Karpas-422 (cell line): ENCODE data around the gene SLC27A1. TPM values are rescaled to one million over a fixed set of nuclear protein-coding genes. Genes with fewer than 3 reads are reported as not detected.

Experiments used
- DNase-seq: peaks from one replicate; pipeline ENCODE4 v3.0.0-alpha.2; 2015
- H2AFZ ChIP-seq: fragments of 200-600 bp; sonication (generic); 2 replicates; pipeline ENCODE4 v1.6.1; 2014; ENCODE audit warnings: antibody characterized with exemption, low read length, mixed read lengths
- H3K27ac ChIP-seq: fragments of 200-600 bp; sonication (generic); 2 replicates; pipeline ENCODE4 v1.5.1; 2014; ENCODE audit warnings: mild to moderate bottlenecking, low read length, moderate library complexity
- H3K27me3 ChIP-seq: fragments of 200-600 bp; sonication (generic); 2 replicates; pipeline ENCODE4 v1.6.1; 2014; ENCODE audit warnings: low read length, mixed read lengths
- H3K36me3 ChIP-seq: fragments of 200-600 bp; sonication (generic); 2 replicates; pipeline ENCODE4 v1.6.1; 2014; ENCODE audit warnings: low read length, mixed read lengths; ENCODE audit not compliant: insufficient read depth
- H3K4me1 ChIP-seq: fragments of 200-600 bp; sonication (generic); 2 replicates; pipeline ENCODE4 v1.6.1; 2014; ENCODE audit warnings: mild to moderate bottlenecking, low read length, mixed read lengths
- H3K4me2 ChIP-seq: fragments of 200-600 bp; sonication (generic); 2 replicates; pipeline ENCODE4 v1.6.1; 2014; ENCODE audit warnings: low read length, low read depth, mild to moderate bottlenecking; ENCODE audit not compliant: poor library complexity, severe bottlenecking
- H3K4me3 ChIP-seq: fragments of 200-600 bp; sonication (generic); 2 replicates; pipeline ENCODE4 v1.5.1; 2014; ENCODE audit warnings: mild to moderate bottlenecking, antibody characterized with exemption, low read length, mixed read lengths
- H3K79me2 ChIP-seq: fragments of 200-600 bp; sonication (generic); 2 replicates; pipeline ENCODE4 v1.6.1; 2014; ENCODE audit warnings: mild to moderate bottlenecking, low read length, mixed read lengths
- H3K9ac ChIP-seq: fragments of 200-600 bp; sonication (generic); 2 replicates; pipeline ENCODE4 v1.6.0; 2014; ENCODE audit warnings: low read length
- H3K9me2 ChIP-seq: fragments of 200-600 bp; sonication (generic), shearing (Covaris generic); replicated peaks from 2 replicates; pipeline ENCODE4 v1.6.0; 2014; ENCODE audit warnings: mild to moderate bottlenecking, low read length, moderate library complexity; ENCODE audit not compliant: insufficient read depth
- H3K9me3 ChIP-seq: fragments of 300-700, 200-600 bp; sonication (generic); 2 replicates; pipeline ENCODE4 v1.6.1; 2014; ENCODE audit warnings: low read length, mixed read lengths
- H4K20me1 ChIP-seq: fragments of 200-600 bp; sonication (generic); 2 replicates; pipeline ENCODE4 v1.6.1; 2014; ENCODE audit warnings: mild to moderate bottlenecking, antibody characterized with exemption, low read length, low read depth; ENCODE audit not compliant: insufficient read depth
- total RNA-seq: library from RNA; depleted of rRNA; stranded (reverse); fragments of >200 nt; shearing (Covaris generic); gene quantifications from 2 replicates; pipeline ENCODE4 v1.2.3, GENCODE V29; 2014; ENCODE audit warnings: low replicate concordance

The SLC27A1 gene
- total RNA-seq, 1 experiment from 2014 or later = 4.0 TPM

DNA sequence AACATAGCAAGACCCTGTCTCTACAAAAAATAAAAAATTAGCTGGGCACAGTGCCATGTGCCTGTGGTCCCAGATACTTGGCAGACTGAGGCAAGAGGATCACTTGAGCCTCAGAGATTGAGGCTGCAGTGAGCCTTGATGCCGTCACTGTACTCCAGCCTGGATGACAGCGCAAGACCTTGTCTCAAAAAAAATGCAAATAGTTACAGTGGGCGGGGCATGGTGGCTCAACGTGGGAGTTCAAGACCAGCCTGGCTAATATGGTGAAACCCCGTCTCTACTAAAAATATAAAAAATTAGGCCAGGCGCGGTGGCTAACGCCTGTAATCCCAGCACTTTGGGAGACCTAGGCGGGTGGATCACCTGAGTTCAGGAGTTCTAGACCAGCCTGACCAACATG is 49.6 kb downstream of the SLC27A1 start:
- peaks cover 5% of the 10 kb centered on the region; the same call in 1 of the 2 replicates for H3K79me2 ChIP-seq
- no peaks in the 10 kb centered on the region for H3K27me3 ChIP-seq
- H3K4me1 ChIP-seq = peaks cover 13% of the 10 kb centered on the region
- no peak overlapping the region for H2AFZ ChIP-seq
- H3K36me3 ChIP-seq = peaks cover 22% of the 10 kb centered on the region
- peaks cover 7% of the 10 kb centered on the region for H3K9me3 ChIP-seq
- no peaks in the 10 kb centered on the region for H4K20me1 ChIP-seq
- no peaks in the 10 kb centered on the region for H3K9me2 ChIP-seq
- DNase-seq = peak; percentile 61
- H3K4me3 ChIP-seq = no peak overlapping the region
- H3K9ac ChIP-seq = no peak overlapping the region
- no peak overlapping the region for H3K4me2 ChIP-seq
- no peak overlapping the region for H3K27ac ChIP-seq

DNA sequence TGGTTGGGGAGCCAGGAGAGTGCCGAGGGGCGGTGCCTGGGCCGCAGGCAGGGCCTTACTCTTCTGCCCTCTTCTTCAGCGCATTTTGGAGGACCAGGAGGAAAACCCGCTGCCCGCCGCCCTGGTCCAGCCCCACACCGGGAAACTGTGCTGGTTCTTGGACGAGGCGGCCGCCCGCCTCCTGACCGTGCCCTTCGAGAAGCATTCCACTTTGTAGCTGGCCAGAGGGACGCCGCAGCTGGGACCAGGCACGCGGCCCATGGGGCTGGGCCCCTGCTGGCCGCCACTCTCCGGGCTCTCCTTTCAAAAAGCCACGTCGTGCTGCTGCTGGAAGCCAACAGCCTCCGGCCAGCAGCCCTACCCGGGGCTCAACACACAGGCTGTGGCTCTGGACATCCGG is 50.5 kb downstream of the SLC27A1 start:
- Histone ChIP-seq H3K27ac (no peak overlapping the region), H3K9ac (no peak overlapping the region), H3K4me3 (no peak overlapping the region), H3K4me1 (peaks cover 13% of the 10 kb centered on the region), H3K27me3 (no peaks in the 10 kb centered on the region), H3K9me3 (peaks cover 7% of the 10 kb centered on the region), H4K20me1 (no peaks in the 10 kb centered on the region), H3K4me2 (no peak overlapping the region), H3K36me3 (peaks cover 18% of the 10 kb centered on the region), H3K9me2 (no peaks in the 10 kb centered on the region), H2AFZ (no peak overlapping the region), H3K79me2 (no peaks in the 10 kb centered on the region)
- no peak for DNase-seq

DNA sequence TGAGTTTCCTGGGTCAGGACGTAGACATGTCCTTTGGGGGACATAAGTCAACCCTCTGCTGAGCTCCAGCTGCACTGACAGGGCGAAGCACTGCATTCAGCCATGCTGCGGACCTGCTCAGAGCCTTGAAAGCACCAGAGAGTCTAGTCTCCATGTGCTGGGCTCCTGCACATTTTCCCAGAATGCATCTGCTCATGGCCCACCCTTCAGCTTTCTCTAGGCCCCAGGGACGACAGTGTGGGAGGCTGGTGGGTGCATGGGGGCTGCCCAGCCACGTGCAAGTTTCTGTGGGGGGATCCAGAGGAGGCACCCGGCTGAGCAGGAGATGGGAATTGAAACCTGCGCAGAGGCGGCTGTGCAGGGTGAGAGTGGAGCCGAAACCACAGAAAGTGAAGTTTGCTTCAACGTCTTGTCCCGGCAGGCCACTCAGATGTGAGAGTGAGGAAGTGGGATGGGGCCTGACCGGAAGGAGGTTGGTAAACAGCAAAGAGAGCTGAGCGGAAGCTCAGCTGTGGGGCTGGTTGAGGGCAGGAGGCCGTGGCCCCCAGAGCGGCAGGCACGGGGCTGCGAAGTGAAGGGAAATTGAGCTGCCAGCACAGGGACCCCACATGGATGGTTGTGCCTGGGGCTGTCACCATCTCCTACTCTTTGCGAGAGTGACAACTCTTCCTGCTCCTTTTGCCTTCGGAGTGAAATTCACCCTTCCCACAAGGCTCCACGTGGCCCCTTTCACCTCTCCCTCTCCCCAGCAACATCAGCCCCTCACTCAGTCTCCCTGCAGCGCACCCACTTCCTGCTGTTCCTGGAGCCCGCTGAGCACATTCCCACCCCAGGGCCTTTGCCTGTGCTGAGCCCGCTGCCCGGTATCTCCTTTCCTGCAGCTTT is 52.9 kb downstream of the SLC27A1 start:
- Histone ChIP-seq H3K9ac (peak overlapping the region; percentile 54), H3K4me1 (peaks cover 25% of the 10 kb centered on the region), H3K4me2 (peak overlapping the region; percentile 39), H3K9me3 (no peaks in the 10 kb centered on the region), H4K20me1 (no peaks in the 10 kb centered on the region), H3K9me2 (no peaks in the 10 kb centered on the region), H3K27ac (peak overlapping the region; percentile 43; the same call in 1 of the 2 replicates), H2AFZ (peak overlapping the region; percentile 62), H3K36me3 (no peaks in the 10 kb centered on the region), H3K27me3 (no peaks in the 10 kb centered on the region), H3K4me3 (no peak overlapping the region; the same call in 1 of the 2 replicates), H3K79me2 (no peaks in the 10 kb centered on the region)
- peak; percentile 80 for DNase-seq

DNA sequence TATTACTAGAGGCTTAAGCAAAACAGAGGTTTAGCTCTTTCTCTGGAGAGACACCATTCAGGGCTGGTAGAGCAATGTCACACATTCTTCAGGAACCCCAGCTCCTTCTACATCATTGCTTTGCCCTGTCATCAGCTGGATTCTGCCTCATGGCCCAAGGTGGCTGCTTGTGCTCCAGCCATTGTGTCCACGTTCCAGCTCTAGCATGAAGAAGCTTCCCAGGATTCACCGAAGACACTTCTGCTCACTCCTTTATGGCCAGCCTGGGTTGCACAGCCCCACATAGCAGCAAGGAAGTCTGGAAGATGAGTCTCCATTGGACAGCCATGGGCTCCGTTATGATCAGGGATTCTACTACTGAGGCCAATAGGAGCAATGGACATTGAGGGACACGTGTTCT is 54.3 kb downstream of the SLC27A1 start:
- no peak overlapping the region for H3K9ac ChIP-seq
- no peaks in the 10 kb centered on the region for H4K20me1 ChIP-seq
- H3K27me3 ChIP-seq = peaks cover 4% of the 10 kb centered on the region; the same call in 1 of the 2 replicates
- no peak overlapping the region for H2AFZ ChIP-seq
- H3K4me3 ChIP-seq = no peak overlapping the region
- H3K4me1 ChIP-seq = peaks cover 25% of the 10 kb centered on the region
- H3K9me3 ChIP-seq = no peaks in the 10 kb centered on the region
- H3K4me2 ChIP-seq = no peak overlapping the region
- H3K36me3 ChIP-seq = no peaks in the 10 kb centered on the region
- no peaks in the 10 kb centered on the region for H3K9me2 ChIP-seq
- no peak for DNase-seq
- H3K27ac ChIP-seq = no peak overlapping the region
- H3K79me2 ChIP-seq = no peaks in the 10 kb centered on the region

DNA sequence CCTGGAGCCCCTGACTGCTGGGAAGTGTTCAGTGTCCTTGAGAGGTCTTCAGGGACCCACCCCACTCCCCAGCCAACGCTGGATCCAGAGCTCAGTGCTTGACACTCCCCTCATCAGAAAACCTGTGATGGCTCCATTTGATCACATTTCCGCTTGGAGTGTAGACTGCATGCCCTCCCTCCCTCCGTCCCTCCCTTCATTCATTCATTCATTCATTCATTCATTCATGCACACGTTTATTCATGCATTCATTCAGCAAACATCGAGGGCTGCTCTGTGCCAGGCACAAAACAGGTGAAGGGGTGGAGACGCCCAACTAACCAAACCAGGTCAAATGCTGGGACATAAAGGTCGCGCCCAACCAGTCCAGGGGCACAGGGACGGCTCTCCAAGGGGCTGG is 54.8 kb downstream of the SLC27A1 start:
- H3K9me2 ChIP-seq = no peaks in the 10 kb centered on the region
- H3K4me1 ChIP-seq = peaks cover 25% of the 10 kb centered on the region
- peaks cover 4% of the 10 kb centered on the region; the same call in 1 of the 2 replicates for H3K27me3 ChIP-seq
- no peak overlapping the region for H2AFZ ChIP-seq
- H3K9me3 ChIP-seq = no peaks in the 10 kb centered on the region
- H3K27ac ChIP-seq = no peak overlapping the region
- no peaks in the 10 kb centered on the region for H3K36me3 ChIP-seq
- DNase-seq = no peak
- no peak overlapping the region for H3K4me3 ChIP-seq
- H4K20me1 ChIP-seq = no peaks in the 10 kb centered on the region
- no peak overlapping the region for H3K9ac ChIP-seq
- H3K79me2 ChIP-seq = no peaks in the 10 kb centered on the region
- H3K4me2 ChIP-seq = no peak overlapping the region

DNA sequence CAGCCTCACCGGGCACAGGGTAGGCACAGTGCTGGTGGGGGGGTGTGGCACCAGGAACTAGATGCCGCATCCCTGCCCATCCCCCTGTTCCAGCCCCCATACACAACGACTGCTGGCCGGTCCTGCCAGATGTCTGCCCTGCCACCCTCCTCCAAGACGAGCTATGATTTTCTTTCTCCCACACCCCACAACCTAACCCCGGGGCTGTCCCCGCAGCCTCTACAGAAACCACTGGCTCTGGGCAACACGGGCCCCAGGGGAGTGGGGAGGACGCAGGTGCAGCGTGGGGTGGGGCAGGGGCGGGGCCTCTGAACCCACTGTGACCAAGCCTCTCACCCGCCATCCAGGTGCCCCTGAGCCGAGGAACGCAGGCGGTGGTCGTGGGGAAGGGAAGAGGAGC is 56.6 kb downstream of the SLC27A1 start:
- H3K36me3 ChIP-seq = no peaks in the 10 kb centered on the region
- H3K4me2 ChIP-seq = peak overlapping the region; percentile 21
- no peaks in the 10 kb centered on the region for H3K9me2 ChIP-seq
- H3K4me3 ChIP-seq = no peak overlapping the region
- no peak overlapping the region for H3K27ac ChIP-seq
- H3K79me2 ChIP-seq = no peaks in the 10 kb centered on the region
- peaks cover 25% of the 10 kb centered on the region for H3K4me1 ChIP-seq
- H3K9me3 ChIP-seq = no peaks in the 10 kb centered on the region
- peak; percentile 59 for DNase-seq
- H4K20me1 ChIP-seq = no peaks in the 10 kb centered on the region
- peaks cover 4% of the 10 kb centered on the region; the same call in 1 of the 2 replicates for H3K27me3 ChIP-seq
- no peak overlapping the region for H2AFZ ChIP-seq
- no peak overlapping the region for H3K9ac ChIP-seq

DNA sequence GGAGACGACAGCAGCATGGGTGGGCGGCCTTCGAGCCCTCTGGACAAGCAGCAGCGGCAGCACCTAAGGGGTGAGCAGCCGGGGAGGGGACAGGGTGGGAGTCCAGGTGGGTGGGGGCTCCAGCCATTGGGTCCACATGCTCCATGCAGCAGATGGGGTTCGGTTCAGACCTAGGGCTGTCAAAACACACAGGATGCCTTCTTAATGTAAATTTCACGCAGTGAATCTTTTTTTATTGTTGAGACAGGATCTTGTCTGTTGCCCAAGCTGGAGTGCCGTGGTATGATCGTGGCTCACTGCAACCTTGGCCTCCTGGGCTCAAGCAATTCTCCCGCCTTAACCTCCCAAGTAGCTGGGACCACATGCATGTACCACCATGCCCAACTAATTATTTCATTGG is 57.0 kb downstream of the SLC27A1 start:
- H3K4me1 ChIP-seq = peaks cover 25% of the 10 kb centered on the region
- H3K4me2 ChIP-seq = peak overlapping the region; percentile 21
- no peaks in the 10 kb centered on the region for H4K20me1 ChIP-seq
- DNase-seq = no peak
- peaks cover 4% of the 10 kb centered on the region; the same call in 1 of the 2 replicates for H3K27me3 ChIP-seq
- no peak overlapping the region for H3K4me3 ChIP-seq
- no peaks in the 10 kb centered on the region for H3K36me3 ChIP-seq
- H3K9ac ChIP-seq = no peak overlapping the region
- H3K9me2 ChIP-seq = no peaks in the 10 kb centered on the region
- no peaks in the 10 kb centered on the region for H3K79me2 ChIP-seq
- no peak overlapping the region for H2AFZ ChIP-seq
- H3K27ac ChIP-seq = no peak overlapping the region
- H3K9me3 ChIP-seq = no peaks in the 10 kb centered on the region

DNA sequence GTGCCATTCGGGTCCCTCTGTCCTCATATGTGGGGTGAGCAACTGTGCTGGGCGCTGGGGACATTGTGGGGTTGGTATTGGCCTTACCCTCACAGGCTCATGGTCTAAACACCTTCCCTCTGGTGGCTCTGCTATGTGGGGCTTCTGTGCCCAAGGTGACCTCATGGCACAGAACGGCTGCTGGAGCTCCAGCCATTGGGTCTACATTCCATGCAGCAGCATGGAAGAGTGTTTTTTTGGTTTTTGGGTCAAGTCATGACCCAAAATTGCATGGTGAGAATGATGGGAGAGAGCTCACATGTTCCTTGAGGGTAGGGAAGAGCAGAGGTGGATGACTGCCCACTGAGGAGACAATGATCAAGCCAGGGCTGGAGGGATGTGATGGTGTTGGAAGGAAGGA is 58.3 kb downstream of the SLC27A1 start:
- no peak overlapping the region for H3K4me2 ChIP-seq
- no peaks in the 10 kb centered on the region for H3K79me2 ChIP-seq
- no peaks in the 10 kb centered on the region for H3K36me3 ChIP-seq
- H3K9me3 ChIP-seq = no peaks in the 10 kb centered on the region
- no peaks in the 10 kb centered on the region for H3K9me2 ChIP-seq
- H3K4me1 ChIP-seq = peaks cover 16% of the 10 kb centered on the region
- H2AFZ ChIP-seq = no peak overlapping the region
- no peak overlapping the region for H3K9ac ChIP-seq
- no peaks in the 10 kb centered on the region for H4K20me1 ChIP-seq
- peaks cover 4% of the 10 kb centered on the region; the same call in 1 of the 2 replicates for H3K27me3 ChIP-seq
- no peak overlapping the region for H3K27ac ChIP-seq
- no peak for DNase-seq
- H3K4me3 ChIP-seq = no peak overlapping the region
